Activated CD4-positive, CD25-positive, alpha-beta regulatory T cell treated with anti-CD3 and anti-CD28 coated beads, Interleukin-2, amount 50 U/mL, for 72 hours (primary cell): Measurements from ENCODE around the gene VCX3A.
"Not testable (repeated sequence)": the region's sequence is repeated elsewhere in the genome, so short reads cannot be mapped to it uniquely, and the experiment has no call there.

Experiments used
- DNase-seq: peaks from one replicate; pipeline ENCODE4 v3.0.0; 2021

VCX3A gene

GRCh38 chrX:6535018-6535417, at the start of gene VCX3A:
VCX3A (minus strand) TSS chrX:6535118; CDS start chrX:6534497, 621 bp downstream.
- not testable (repeated sequence) for DNase-seq

GRCh38 chrX:6574762-6575161, 39.8 kb upstream of the VCX3A start:
- DNase-seq = no peak

- no peak for DNase-seq
Observed at GRCh38 chrX:6568031-6568430, 33.1 kb upstream of the VCX3A start.

- DNase-seq = no peak
Observed at GRCh38 chrX:6558979-6559378, 24.1 kb upstream of the VCX3A start.

GRCh38 chrX:6557690-6558089, 22.8 kb upstream of the VCX3A start:
- DNase-seq = no peak

GRCh38 chrX:6550999-6551398, 16.1 kb upstream of the VCX3A start:
- no peak for DNase-seq

- DNase-seq = no peak
Observed at GRCh38 chrX:6545712-6546111, 10.8 kb upstream of the VCX3A start.

GRCh38 chrX:6526564-6527136, 8.3 kb downstream of the VCX3A start:
- DNase-seq = no peak

- no peak for DNase-seq
Observed at GRCh38 chrX:6517376-6517775, 17.5 kb downstream of the VCX3A start.

GRCh38 chrX:6506444-6506843, 28.5 kb downstream of the VCX3A start:
- no peak for DNase-seq

GRCh38 chrX:6505960-6506359, 29.0 kb downstream of the VCX3A start:
- DNase-seq = no peak

- DNase-seq = no peak
Observed at GRCh38 chrX:6500719-6501118, 34.2 kb downstream of the VCX3A start.

GRCh38 chrX:6498324-6498723, 36.6 kb downstream of the VCX3A start:
- no peak for DNase-seq
